Measurements from ENCODE around the gene EXOC4.

The EXOC4 gene

DNA sequence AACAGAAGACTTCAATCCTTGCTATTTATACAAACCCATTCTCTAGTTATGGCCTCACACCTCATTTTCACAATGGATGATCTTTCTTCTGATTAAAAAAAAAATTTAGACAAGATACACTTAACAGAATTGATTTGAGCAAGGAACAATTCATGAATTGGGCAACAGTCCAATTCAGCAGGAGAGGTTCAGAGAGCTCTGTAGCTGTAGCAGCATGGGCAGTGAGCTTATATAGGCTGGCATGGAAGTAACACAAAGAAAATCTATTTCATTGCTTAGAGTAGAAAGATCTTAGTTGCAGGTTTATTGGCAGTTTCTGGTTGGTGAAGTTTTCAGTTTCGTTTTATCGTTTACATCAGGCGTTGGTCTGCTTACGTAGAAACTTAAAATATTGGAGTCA is 851.3 kb downstream of the EXOC4 start:
- DNase-seq, result no peak

DNA sequence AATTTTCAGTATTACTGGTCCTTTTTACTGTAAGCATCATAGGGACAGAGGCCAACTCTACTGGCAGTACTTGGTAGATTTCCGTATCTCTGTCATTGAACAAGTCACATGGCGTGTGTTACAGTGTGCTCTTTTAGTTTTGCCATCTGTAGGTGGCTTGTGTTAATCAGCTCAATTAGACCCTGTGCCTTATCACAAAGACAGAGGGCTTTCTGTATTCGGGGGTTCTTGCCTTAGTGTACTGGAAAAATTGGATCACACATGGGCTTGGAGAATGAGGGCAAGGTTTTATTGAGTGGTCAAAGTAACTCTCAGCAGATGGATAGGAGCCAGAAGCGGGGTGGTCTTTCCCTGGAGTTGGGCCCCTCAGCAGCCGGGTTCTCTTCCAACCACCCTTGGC is 853.0 kb downstream of the EXOC4 start:
- DNase-seq, result no peak

DNA sequence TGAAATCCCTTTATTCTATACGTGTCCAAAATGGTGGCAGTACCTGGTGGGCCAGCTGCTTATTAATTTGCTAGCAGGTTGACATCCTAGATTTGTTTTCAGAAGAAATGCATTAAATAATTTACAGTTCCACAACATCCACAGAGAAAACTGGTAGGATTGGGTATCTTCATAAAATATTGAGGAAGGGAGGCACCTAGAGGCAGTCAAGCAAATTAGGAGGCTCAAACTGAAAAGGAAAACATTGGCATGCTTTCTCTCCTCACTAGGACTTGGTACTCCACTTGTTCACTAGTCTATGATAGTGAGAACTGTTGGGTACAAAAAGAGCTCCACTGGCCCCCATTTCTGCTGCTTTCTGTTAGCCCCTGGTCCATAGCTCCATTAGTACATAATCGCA is 855.9 kb downstream of the EXOC4 start:
- DNase-seq, result no peak

DNA sequence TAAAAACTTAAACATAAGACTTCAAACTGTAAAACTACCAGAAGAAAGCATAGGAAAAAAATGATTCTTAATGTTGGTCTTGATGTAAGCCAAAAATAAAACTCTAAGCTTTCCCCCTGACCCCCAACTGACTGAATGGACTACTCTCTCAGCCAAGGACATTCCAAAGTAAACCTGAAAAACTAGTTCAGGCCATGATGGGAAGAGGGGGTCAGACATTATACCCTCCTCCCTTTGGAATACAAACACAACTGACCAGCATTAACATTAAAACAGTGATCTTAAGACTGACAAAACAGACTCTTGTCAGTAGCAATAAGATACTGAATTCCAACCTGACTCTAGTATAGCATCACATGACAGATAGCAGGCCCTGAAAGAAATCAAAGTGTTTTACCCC is 860.8 kb downstream of the EXOC4 start:
- no peak for DNase-seq

DNA sequence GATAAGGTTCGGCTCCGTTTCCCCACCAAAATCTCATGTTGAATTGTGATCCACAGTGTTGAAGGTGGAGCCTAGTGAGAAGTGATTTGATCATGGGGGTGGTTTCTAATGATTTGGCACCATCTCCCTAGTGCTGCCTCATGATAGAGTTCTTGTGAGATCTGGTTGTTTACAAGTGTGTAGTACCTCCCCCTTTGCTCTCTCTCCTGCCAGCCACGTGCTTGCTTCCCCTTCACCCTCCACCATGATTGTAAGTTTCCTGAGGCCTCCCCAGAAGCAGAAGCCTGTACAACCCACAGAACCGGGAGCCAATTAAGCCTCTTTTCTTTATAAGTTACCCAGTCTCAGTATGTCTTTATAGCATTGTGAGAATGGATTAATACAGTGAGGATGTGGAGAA is 862.1 kb downstream of the EXOC4 start:
- DNase-seq, result no peak

Measured in amniotic stem cell (primary cell).